ENCODE results near the gene FEZ2. TPM values are rescaled to one million over a fixed set of nuclear protein-coding genes. Genes with fewer than 3 reads are reported as not detected.

The FEZ2 gene, protein sequence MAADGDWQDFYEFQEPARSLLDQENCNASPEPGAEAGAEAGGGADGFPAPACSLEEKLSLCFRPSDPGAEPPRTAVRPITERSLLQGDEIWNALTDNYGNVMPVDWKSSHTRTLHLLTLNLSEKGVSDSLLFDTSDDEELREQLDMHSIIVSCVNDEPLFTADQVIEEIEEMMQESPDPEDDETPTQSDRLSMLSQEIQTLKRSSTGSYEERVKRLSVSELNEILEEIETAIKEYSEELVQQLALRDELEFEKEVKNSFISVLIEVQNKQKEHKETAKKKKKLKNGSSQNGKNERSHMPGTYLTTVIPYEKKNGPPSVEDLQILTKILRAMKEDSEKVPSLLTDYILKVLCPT
- 18.7 TPM for polyA plus RNA-seq (2012; ENCODE audit: insufficient read depth, insufficient read length, low read depth)

DNA sequence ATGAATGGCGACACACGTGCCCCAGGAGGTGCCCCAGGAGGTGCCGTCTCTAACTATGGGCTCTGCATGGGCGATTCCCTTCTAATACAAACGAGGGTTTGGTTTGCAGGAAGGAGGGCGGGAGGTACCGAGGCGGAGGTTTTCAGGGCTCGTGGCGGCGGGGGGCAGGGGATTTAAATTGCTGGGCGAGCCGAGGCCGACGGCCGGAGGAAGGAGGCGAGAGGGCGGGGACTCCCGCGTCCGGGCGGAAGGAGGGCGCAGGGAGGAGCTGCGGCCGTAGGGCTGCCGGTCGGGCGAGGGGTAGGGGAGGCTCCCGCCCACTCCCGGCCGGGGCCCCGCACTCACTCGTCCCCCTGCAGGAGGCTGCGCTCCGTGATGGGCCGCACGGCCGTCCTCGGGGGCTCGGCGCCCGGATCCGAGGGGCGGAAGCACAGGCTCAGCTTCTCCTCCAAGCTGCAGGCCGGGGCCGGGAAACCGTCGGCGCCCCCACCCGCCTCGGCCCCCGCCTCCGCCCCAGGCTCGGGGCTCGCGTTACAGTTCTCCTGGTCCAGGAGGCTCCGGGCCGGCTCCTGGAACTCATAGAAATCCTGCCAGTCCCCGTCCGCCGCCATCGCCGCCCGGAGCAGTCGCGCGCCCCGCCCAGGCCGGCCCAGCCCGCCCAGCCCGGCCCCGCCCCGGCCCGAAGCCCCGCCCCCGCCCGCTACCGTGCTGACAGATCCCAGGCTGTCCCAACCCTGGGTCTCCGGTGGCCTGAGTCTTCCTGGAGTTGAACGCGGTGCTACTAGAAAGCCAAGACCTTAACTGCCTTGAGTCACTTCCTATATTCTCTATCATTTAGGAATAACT, at the start of gene FEZ2:
TSS of gene FEZ2 (minus strand) at position 637 of the 846 bp plus-strand sequence. CDS start at position 611, 26 bp downstream.
- Histone ChIP-seq H3K9me3 (no peaks in the 10 kb centered on the region), H3K27me3 (no peaks in the 10 kb centered on the region), H3K4me1 (no peaks in the 10 kb centered on the region), H3K36me3 (no peaks in the 10 kb centered on the region), H3K4me3 (ENCODE audit: low read depth, low read length) (peak within 1 kb of the TSS; percentile 82)
- peak; percentile 86 for DNase-seq
- TF ChIP-seq, protein P1, sequence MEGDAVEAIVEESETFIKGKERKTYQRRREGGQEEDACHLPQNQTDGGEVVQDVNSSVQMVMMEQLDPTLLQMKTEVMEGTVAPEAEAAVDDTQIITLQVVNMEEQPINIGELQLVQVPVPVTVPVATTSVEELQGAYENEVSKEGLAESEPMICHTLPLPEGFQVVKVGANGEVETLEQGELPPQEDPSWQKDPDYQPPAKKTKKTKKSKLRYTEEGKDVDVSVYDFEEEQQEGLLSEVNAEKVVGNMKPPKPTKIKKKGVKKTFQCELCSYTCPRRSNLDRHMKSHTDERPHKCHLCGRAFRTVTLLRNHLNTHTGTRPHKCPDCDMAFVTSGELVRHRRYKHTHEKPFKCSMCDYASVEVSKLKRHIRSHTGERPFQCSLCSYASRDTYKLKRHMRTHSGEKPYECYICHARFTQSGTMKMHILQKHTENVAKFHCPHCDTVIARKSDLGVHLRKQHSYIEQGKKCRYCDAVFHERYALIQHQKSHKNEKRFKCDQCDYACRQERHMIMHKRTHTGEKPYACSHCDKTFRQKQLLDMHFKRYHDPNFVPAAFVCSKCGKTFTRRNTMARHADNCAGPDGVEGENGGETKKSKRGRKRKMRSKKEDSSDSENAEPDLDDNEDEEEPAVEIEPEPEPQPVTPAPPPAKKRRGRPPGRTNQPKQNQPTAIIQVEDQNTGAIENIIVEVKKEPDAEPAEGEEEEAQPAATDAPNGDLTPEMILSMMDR (IDR thresholded peaks at IDR 0.05; ENCODE audit: low read depth, low read length), result no peak

DNA sequence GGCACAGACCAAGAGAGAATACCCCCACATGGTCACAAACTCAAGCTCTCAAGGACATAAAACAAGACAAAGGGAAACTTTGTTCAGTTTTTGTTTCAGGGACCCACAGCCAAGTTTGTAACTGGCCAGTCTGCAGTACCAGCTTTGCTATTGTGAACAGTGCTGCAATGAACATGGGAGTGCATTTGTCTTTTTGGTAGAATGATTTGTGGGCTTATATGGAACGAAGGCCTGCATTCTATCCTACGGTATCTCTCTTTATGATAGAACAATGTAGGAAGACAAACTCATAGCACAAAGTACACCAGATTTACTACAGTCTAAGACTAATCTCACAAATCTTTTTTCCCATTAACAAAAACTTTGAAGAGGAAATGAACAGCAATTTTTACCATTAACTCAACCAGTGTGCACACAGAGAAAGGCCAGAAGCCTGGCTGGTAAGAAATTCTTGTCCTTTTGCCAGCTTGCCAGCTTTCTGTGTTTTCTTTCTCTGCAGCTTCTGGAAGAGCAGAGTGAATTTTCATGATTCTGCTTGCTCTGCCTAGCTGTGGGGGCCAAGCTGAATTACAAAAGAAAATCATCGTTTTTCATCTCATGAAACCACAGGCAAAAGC, 37.1 kb upstream of the FEZ2 start:
- Histone ChIP-seq H3K9me3 (no peaks in the 10 kb centered on the region), H3K36me3 (no peaks in the 10 kb centered on the region), H3K27me3 (no peaks in the 10 kb centered on the region), H3K4me1 (no peaks in the 10 kb centered on the region), H3K4me3 (ENCODE audit: low read depth, low read length) (no peak overlapping the region)
- TF ChIP-seq, protein P1 (IDR thresholded peaks at IDR 0.05; ENCODE audit: low read depth, low read length), result no peak
- no peak for DNase-seq

DNA sequence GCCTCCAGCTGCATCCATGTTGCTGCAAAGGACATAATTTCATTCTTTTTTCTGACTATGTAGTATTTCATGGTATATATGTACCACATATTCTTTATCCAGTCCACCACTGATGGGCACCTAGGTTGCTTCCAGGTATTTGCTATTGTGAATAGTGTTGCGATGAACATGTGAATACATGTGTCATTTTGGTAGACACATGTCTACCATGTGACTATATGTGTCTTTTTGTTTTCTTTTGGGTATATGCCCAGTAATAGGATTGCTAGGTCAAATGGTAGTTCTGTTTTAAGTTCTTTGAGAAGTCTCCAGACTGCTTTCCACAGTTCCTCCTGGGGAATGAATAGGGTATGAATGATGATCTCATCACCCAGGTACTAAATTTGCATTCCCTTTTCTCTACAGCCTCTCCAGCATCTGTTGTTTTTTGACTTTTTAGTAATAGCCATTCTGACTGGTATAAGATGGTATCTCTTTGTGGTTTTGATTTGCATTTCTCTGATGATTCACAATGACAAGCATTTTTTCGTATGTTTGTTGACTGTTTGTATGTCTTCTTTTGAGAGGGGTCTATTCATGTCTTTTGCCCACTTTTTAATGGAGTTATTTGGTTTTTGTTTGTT, 35.6 kb upstream of the FEZ2 start:
- DNase-seq, result no peak
- no peaks in the 10 kb centered on the region for H3K9me3 ChIP-seq
- no peaks in the 10 kb centered on the region for H3K27me3 ChIP-seq
- no peak overlapping the region for H3K4me3 ChIP-seq (ENCODE audit: low read depth, low read length)
- H3K4me1 ChIP-seq, result no peaks in the 10 kb centered on the region
- H3K36me3 ChIP-seq, result no peaks in the 10 kb centered on the region
- TF ChIP-seq, protein P1 (IDR thresholded peaks at IDR 0.05; ENCODE audit: low read depth, low read length), result no peak

DNA sequence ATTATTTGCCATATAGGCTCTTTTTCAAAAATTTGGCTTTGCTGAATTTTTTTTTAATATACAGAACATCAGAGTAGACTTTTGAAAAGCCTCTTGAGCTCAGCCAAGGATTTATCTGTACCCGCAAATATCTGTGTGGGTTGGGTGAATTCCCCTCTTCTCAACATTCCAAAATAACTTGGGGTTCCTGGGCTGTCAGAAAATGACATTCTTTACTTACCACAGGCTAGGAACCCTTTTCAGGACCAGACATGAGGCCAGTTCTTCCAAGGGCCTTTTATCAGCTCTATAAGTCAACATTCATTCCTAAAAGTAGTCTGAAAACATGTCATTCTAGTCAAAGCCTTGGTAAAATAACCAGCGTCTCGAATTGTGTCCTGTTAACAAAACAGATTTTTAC, 28.8 kb upstream of the FEZ2 start:
- H3K4me1 ChIP-seq, result no peaks in the 10 kb centered on the region
- H3K9me3 ChIP-seq, result no peaks in the 10 kb centered on the region
- DNase-seq, result no peak
- no peak overlapping the region for H3K4me3 ChIP-seq (ENCODE audit: low read depth, low read length)
- no peaks in the 10 kb centered on the region for H3K27me3 ChIP-seq
- no peaks in the 10 kb centered on the region for H3K36me3 ChIP-seq
- TF ChIP-seq, protein P1 (IDR thresholded peaks at IDR 0.05; ENCODE audit: low read depth, low read length), result no peak

DNA sequence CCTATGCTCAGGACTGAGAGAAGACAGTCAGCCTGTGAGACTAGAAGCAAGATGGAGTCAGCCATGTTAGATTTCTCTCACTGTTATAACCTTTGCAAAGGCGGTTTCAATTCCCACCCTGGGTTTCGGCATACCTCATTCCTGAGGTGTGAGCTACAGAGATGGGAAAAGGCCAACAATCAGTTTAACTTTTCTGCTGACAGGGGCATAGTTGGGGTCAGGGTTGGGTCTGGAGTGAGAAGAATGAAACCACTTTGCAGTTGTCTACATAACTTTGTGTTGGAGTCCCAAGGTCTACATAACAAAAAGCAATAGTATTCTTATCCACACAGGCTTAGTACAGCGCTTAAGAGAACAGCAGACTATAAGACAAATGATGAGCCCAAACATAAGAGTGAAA, 28.1 kb upstream of the FEZ2 start:
- H3K4me3 ChIP-seq (ENCODE audit: low read depth, low read length), result no peak overlapping the region
- no peak for DNase-seq
- no peaks in the 10 kb centered on the region for H3K36me3 ChIP-seq
- no peaks in the 10 kb centered on the region for H3K27me3 ChIP-seq
- H3K9me3 ChIP-seq, result no peaks in the 10 kb centered on the region
- TF ChIP-seq, protein P1 (IDR thresholded peaks at IDR 0.05; ENCODE audit: low read depth, low read length), result no peak
- no peaks in the 10 kb centered on the region for H3K4me1 ChIP-seq

Data from BE2C (cell line).